ENCODE data around the gene FCRLA.
"Not testable (repeated sequence)": the region's sequence is repeated elsewhere in the genome, so short reads cannot be mapped to it uniquely, and the experiment has no call there.

DNA sequence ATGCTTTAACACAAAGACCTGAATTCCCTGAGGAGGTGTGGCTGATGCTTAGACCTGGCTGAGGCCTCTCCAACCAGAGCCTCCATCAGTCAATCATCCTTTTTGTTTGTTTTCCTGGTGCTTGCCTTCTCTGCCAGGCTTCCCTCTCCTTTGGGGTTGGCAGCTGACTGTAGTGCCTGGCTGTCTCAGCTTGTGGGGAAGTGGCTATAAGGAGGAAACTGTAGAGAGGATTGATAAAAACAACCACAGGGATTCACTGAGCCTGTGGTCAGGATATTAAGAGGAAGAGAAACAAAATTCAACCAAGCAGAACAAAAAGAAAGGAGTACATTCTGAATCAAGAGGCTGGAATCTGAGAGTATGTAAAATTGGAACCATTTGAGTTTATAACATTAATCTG lies 48.5 kb upstream of the FCRLA start:
- TF ChIP-seq, protein P1, sequence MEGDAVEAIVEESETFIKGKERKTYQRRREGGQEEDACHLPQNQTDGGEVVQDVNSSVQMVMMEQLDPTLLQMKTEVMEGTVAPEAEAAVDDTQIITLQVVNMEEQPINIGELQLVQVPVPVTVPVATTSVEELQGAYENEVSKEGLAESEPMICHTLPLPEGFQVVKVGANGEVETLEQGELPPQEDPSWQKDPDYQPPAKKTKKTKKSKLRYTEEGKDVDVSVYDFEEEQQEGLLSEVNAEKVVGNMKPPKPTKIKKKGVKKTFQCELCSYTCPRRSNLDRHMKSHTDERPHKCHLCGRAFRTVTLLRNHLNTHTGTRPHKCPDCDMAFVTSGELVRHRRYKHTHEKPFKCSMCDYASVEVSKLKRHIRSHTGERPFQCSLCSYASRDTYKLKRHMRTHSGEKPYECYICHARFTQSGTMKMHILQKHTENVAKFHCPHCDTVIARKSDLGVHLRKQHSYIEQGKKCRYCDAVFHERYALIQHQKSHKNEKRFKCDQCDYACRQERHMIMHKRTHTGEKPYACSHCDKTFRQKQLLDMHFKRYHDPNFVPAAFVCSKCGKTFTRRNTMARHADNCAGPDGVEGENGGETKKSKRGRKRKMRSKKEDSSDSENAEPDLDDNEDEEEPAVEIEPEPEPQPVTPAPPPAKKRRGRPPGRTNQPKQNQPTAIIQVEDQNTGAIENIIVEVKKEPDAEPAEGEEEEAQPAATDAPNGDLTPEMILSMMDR (conservative IDR thresholded peaks at IDR 0.05), result not testable (repeated sequence)
- not testable (repeated sequence) for TF ChIP-seq EZH2 (IDR thresholded peaks at IDR 0.05; ENCODE audit: low read depth)

Data from PC-9 (cell line).